ENCODE results near the gene ASB4. TPM values are rescaled to one million over a fixed set of nuclear protein-coding genes. Genes with fewer than 3 reads are reported as not detected.
"Not testable (repeated sequence)": the region's sequence is repeated elsewhere in the genome, so short reads cannot be mapped to it uniquely, and the experiment has no call there.

ASB4 gene
- total and polyA plus RNA-seq, 7 donors = 0.23 to 24.0 (median 10.8) TPM

- Histone ChIP-seq H3K27ac (peak overlapping the region; percentile 36), H3K4me3 (no peak overlapping the region), H3K4me1 (peaks cover 14% of the 10 kb centered on the region), H3K36me3 (ENCODE audit: insufficient read depth in 1 of 2, low read depth in 1 of 2) (no peaks in the 10 kb centered on the region), H3K27me3 (ENCODE audit: insufficient read depth in 3 of 3, low read length in 2 of 3) (no peaks in the 10 kb centered on the region), H3K9me3 (no peaks in the 10 kb centered on the region)
- no peak for ATAC-seq
- 84 to 85% (median 84%) methylated on average over 6 of the region's 6 CpGs for WGBS, 3 donors
- intact Hi-C loops (cut with DNase I) = no loop called here
- TF ChIP-seq CTCF (IDR thresholded peaks at IDR 0.05) = no peak
- DNase-seq = no peak
Observed at GRCh38 chr7:95503271-95504131, 17.8 kb downstream of the ASB4 start.

DNA sequence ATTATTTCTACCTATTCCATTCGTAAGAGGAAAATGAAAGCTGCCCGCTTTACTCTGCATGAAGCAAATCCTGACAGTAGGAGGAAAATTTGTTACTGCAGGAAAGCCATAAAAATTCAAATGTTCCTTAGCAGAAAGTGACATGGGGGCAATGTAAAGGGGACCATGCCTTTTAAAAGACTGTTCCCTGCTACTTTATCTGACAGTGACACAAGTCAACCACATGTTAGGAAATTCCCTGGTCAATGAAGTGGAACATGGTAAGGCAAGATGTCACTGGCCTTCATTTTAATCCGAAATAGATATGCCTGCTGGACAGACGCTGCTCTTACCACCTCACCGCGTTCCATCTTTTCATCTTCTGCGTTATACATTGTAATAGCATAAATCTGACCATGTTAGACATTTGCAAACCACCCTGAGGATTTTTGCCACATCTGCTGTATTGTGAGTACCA is 18.4 kb downstream of the ASB4 start:
- H3K4me3 ChIP-seq; H3K9me3 ChIP-seq; H3K27me3 ChIP-seq (ENCODE audit: insufficient read depth in 3 of 3, low read length in 2 of 3); DNase-seq; H3K36me3 ChIP-seq (ENCODE audit: insufficient read depth in 1 of 2, low read depth in 1 of 2); intact Hi-C loops (cut with DNase I): not testable (repeated sequence)
- Histone ChIP-seq H3K4me1 (peaks cover 14% of the 10 kb centered on the region), H3K27ac (peak overlapping the region; percentile 36)
- 45 to 76% (median 58%) methylated on average over 7 of the region's 7 CpGs for WGBS, 3 donors
- peak in 3 of 4 donors; percentile 55 to 68 (median 55) for ATAC-seq

DNA sequence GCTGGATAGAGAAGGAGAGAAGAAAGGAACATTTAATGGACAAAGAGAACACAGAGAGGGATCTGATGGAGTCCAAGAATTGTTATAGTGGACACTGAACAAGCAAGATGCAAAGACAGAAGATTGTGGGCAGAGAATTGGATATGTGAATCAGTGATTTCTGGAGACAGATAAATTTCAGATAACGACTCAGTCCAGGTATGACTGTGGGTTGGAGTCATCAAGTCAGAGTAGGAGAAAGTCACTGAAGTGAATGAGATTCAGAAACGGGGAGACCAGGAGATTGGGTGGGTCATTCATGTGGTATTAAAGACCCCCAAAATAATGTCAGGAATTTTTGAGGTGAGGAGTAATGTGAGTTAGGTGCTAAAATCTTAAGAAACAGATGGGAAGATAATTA is 23.0 kb downstream of the ASB4 start:
- 82 to 88% (median 86%) methylated on average over 2 of the region's 2 CpGs for WGBS, 3 donors
- no peaks in the 10 kb centered on the region for H3K36me3 ChIP-seq (ENCODE audit: insufficient read depth in 1 of 2, low read depth in 1 of 2)
- no peak overlapping the region for H3K27ac ChIP-seq
- ATAC-seq (no peak), DNase-seq (no peak)
- H3K4me3 ChIP-seq = no peak overlapping the region
- no peaks in the 10 kb centered on the region for H3K27me3 ChIP-seq (ENCODE audit: insufficient read depth in 3 of 3, low read length in 2 of 3)
- H3K4me1 ChIP-seq = no peaks in the 10 kb centered on the region
- TF ChIP-seq CTCF (IDR thresholded peaks at IDR 0.05) = no peak
- intact Hi-C loops (cut with DNase I) = no loop called here
- H3K9me3 ChIP-seq = no peaks in the 10 kb centered on the region

- Histone ChIP-seq H3K9me3 (no peaks in the 10 kb centered on the region), H3K27ac (no peak overlapping the region), H3K36me3 (ENCODE audit: insufficient read depth in 1 of 2, low read depth in 1 of 2) (peaks cover 0 to 4% of the 10 kb centered on the region in 2 donors), H3K4me3 (no peak overlapping the region), H3K27me3 (ENCODE audit: insufficient read depth in 3 of 3, low read length in 2 of 3) (no peaks in the 10 kb centered on the region), H3K4me1 (no peaks in the 10 kb centered on the region)
- no peak for DNase-seq
- ATAC-seq = no peak
- no peak for TF ChIP-seq CTCF (IDR thresholded peaks at IDR 0.05)
- intact Hi-C loops (cut with DNase I) = no loop called here
- 35 to 46% (median 46%) methylated on average over 5 of the region's 5 CpGs for WGBS, 3 donors
Observed at GRCh38 chr7:95509199-95509598, 23.5 kb downstream of the ASB4 start.

GRCh38 chr7:95511716-95512260 is 26.0 kb downstream of the ASB4 start:
- TF ChIP-seq CTCF (IDR thresholded peaks at IDR 0.05) = peak; percentile 92
- intact Hi-C loops (cut with DNase I) = loop anchor here (1.0 to 5.0 kb wide), 2 partner anchors 176 to 364 kb away; no protein-coding TSS in a partner anchor
- Histone ChIP-seq H3K4me3 (peak overlapping the region; percentile 35), H3K36me3 (ENCODE audit: insufficient read depth in 1 of 2, low read depth in 1 of 2) (peaks cover 0 to 4% of the 10 kb centered on the region in 2 donors), H3K4me1 (no peaks in the 10 kb centered on the region), H3K9me3 (no peaks in the 10 kb centered on the region), H3K27me3 (ENCODE audit: insufficient read depth in 3 of 3, low read length in 2 of 3) (no peaks in the 10 kb centered on the region), H3K27ac (peak overlapping the region; percentile 39)
- ATAC-seq = peak; percentile 85 to 96 (median 92)
- 18 to 36% (median 27%) methylated on average over 6 of the region's 6 CpGs for WGBS, 3 donors
- peak; percentile 55 to 63 for DNase-seq

Data from psoas muscle (tissue), 8 donors.